DND-41 (cell line): ENCODE measurements around the gene USP10.
A peak's percentile ranks its signal among the peaks of the same experiment; 100 is the strongest.

Experiments
- ATAC-seq: fragments of 200-7000 bp; cut with Tn5 transposase; 3 replicates; pipeline ENCODE4 v1.9.1; 2021; ENCODE audit warnings: low read depth; ENCODE audit not compliant: insufficient read depth
- DNase-seq: peaks from one replicate; pipeline ENCODE4 v3.0.0-alpha.2; 2020
- H2AFZ ChIP-seq: 2 replicates; pipeline ENCODE4 v1.6.0; 2012; ENCODE audit warnings: low read depth, low read length
- H3K27ac ChIP-seq: 2 replicates; pipeline ENCODE4 v1.5.1; 2012; ENCODE audit warnings: low read length, inconsistent platforms
- H3K27me3 ChIP-seq: fragments of 200-600 bp; sonication (generic); 2 replicates; pipeline ENCODE4 v1.6.0; 2012; ENCODE audit warnings: low read length, mild to moderate bottlenecking, inconsistent platforms; ENCODE audit not compliant: insufficient read depth, poor library complexity
- H3K36me3 ChIP-seq: 2 replicates; pipeline ENCODE4 v1.5.1; 2012; ENCODE audit warnings: low read length, inconsistent platforms; ENCODE audit not compliant: insufficient read depth
- H3K4me1 ChIP-seq: 2 replicates; pipeline ENCODE4 v1.5.1; 2012; ENCODE audit warnings: mild to moderate bottlenecking, low read length; ENCODE audit not compliant: insufficient read depth
- H3K4me2 ChIP-seq: 2 replicates; pipeline ENCODE4 v1.6.0; 2012; ENCODE audit warnings: mild to moderate bottlenecking, moderate library complexity, low read length, inconsistent platforms; ENCODE audit not compliant: insufficient read depth
- H3K4me3 ChIP-seq, 2 experiments: fragments of 200-600 bp in 1 of 2; shearing (Covaris generic) in 1 of 2; 2 replicates each; pipeline ENCODE4 v1.5.1; 2012 to 2016; ENCODE audit warnings: inconsistent platforms in 2 of 2, low read length in 2 of 2, mild to moderate bottlenecking in 2 of 2, low read depth in 1 of 2, moderate library complexity in 1 of 2
- H3K79me2 ChIP-seq: 2 replicates; pipeline ENCODE4 v1.6.0; 2012; ENCODE audit warnings: low read length, inconsistent platforms; ENCODE audit not compliant: insufficient read depth
- H3K9ac ChIP-seq: 2 replicates; pipeline ENCODE4 v1.6.0; 2012; ENCODE audit warnings: low read depth, mild to moderate bottlenecking, inconsistent platforms, low read length, moderate library complexity
- H3K9me3 ChIP-seq: 2 replicates; pipeline ENCODE4 v1.5.1; 2012; ENCODE audit warnings: low read length, moderate library complexity, mild to moderate bottlenecking, inconsistent platforms; ENCODE audit not compliant: insufficient read depth, severe bottlenecking
- H4K20me1 ChIP-seq: 2 replicates; pipeline ENCODE4 v1.6.0; 2012; ENCODE audit warnings: low read length; ENCODE audit not compliant: insufficient read depth
- CTCF ChIP-seq: IDR thresholded peaks from 2 replicates; pipeline ENCODE4 v1.5.1; 2012; ENCODE audit warnings: borderline replicate concordance, low read length, moderate library complexity, mild to moderate bottlenecking; ENCODE audit not compliant: poor library complexity, severe bottlenecking; ENCODE audit errors: extremely low read depth
- EZH2 ChIP-seq: IDR thresholded peaks from 3 replicates; pipeline ENCODE4 v1.6.1; 2012; ENCODE audit warnings: borderline replicate concordance, low read depth, mild to moderate bottlenecking, moderate library complexity, low read length, inconsistent platforms; ENCODE audit not compliant: severe bottlenecking

The USP10 gene

DNA sequence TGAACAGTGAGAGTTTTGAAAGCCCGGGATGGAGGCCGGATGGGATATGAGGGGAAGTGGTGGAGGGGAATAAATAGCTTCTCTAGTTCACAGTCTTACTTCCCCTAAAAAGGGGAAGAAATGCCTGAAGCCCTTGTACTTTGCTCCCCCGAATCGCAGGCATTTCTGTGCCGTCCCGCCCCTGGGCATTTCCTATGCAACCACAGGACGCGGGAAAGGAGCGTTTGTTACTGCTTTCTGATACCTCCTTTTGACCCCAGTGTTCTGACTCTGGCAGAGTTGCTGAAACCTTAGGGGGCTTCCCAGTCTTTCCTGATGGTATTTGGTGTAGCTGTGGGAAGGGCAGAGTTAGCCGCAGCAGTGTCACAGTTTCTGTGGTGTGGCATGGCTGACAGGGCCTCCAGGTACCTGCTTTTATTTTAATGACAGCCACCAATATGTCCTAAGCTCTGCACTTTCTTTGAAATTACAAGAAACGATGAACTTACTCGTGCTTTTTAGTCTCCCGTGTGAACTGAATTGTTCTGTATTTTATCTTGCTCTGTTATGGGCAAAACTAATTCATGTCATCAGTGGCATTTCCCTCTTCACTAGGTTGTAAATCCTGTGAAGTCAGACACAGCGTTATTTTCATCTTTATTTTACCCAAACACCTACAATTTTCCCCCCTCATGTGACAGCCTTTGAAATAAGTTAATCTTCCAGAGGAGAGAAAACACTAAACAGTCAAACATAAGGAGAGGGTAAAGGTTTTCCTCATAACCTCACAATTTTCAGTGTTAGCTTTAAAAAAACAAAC, 27.1 kb downstream of the USP10 start:
- H3K9me3 ChIP-seq = no peaks in the 10 kb centered on the region
- ATAC-seq = no peak
- H4K20me1 ChIP-seq = peaks cover 84% of the 10 kb centered on the region
- H3K4me2 ChIP-seq = peak overlapping the region; percentile 51; the same call in 1 of the 2 replicates
- no peak overlapping the region for H2AFZ ChIP-seq
- TF ChIP-seq CTCF = no peak
- no peak for TF ChIP-seq EZH2
- no peak overlapping the region for H3K4me3 ChIP-seq
- H3K27me3 ChIP-seq = no peaks in the 10 kb centered on the region
- peak overlapping the region; percentile 12; the same call in 1 of the 2 replicates for H3K9ac ChIP-seq
- no peak for DNase-seq
- H3K27ac ChIP-seq = 0 out of 2 replicates have a peak overlapping the region, but pooled peaks have one; percentile 41
- no peaks in the 10 kb centered on the region for H3K36me3 ChIP-seq
- H3K79me2 ChIP-seq = peaks cover 100% of the 10 kb centered on the region
- peaks cover 42% of the 10 kb centered on the region for H3K4me1 ChIP-seq

GRCh38 chr16:84728853-84729424, 29.1 kb downstream of the USP10 start:
- Histone ChIP-seq H3K27me3 (no peaks in the 10 kb centered on the region), H3K4me3 (no peak overlapping the region), H3K4me2 (peak overlapping the region; percentile 55), H2AFZ (no peak overlapping the region), H3K36me3 (peaks cover 8% of the 10 kb centered on the region; the same call in 1 of the 2 replicates), H3K9me3 (no peaks in the 10 kb centered on the region), H3K79me2 (peaks cover 100% of the 10 kb centered on the region), H3K4me1 (peaks cover 42% of the 10 kb centered on the region), H3K27ac (no peak overlapping the region; the same call in 1 of the 2 replicates), H3K9ac (no peak overlapping the region), H4K20me1 (peaks cover 82% of the 10 kb centered on the region)
- ATAC-seq (no peak), DNase-seq (no peak)
- TF ChIP-seq EZH2 = no peak
- TF ChIP-seq CTCF = no peak

- H3K4me3 ChIP-seq = no peak overlapping the region
- peaks cover 77% of the 10 kb centered on the region for H4K20me1 ChIP-seq
- peak overlapping the region; percentile 55 for H3K4me2 ChIP-seq
- TF ChIP-seq EZH2 (no peak), CTCF (no peak)
- H3K4me1 ChIP-seq = peaks cover 39% of the 10 kb centered on the region
- H3K27ac ChIP-seq = peak overlapping the region; percentile 70
- no peaks in the 10 kb centered on the region for H3K9me3 ChIP-seq
- DNase-seq = no peak
- H3K9ac ChIP-seq = peak overlapping the region; percentile 34
- no peak for ATAC-seq
- H3K36me3 ChIP-seq = peaks cover 15% of the 10 kb centered on the region; the same call in 1 of the 2 replicates
- no peaks in the 10 kb centered on the region for H3K27me3 ChIP-seq
- peaks cover 100% of the 10 kb centered on the region for H3K79me2 ChIP-seq
- H2AFZ ChIP-seq = no peak overlapping the region
Observed at GRCh38 chr16:84729716-84730320, 30.0 kb downstream of the USP10 start.
